Fibroblast of lung (primary cell): ENCODE data around the gene CALCOCO1. TPM values are rescaled to one million over a fixed set of nuclear protein-coding genes. Genes with fewer than 3 reads are reported as not detected.

ENCODE experiments used
- DNase-seq, 2 donors: peaks; one replicate each; pipeline versions ENCODE4 v3.0.0 to v3.0.0-alpha.2; 2010; ENCODE audit warnings: low read depth in 2 of 2
- H2AFZ ChIP-seq: 2 replicates; pipeline ENCODE4 v1.5.1; 2012; ENCODE audit warnings: low read length, control low read depth, inconsistent platforms
- H3K27ac ChIP-seq: 2 replicates; pipeline ENCODE4 v1.5.1; 2011; ENCODE audit warnings: low read length, control low read depth; ENCODE audit not compliant: insufficient read depth
- H3K27me3 ChIP-seq: 2 replicates; pipeline ENCODE4 v1.5.1; 2011; ENCODE audit warnings: mild to moderate bottlenecking, low read length; ENCODE audit not compliant: control insufficient read depth, insufficient read depth
- H3K36me3 ChIP-seq: 2 replicates; pipeline ENCODE4 v1.5.1; 2011; ENCODE audit warnings: low read length; ENCODE audit not compliant: control insufficient read depth, insufficient read depth
- H3K4me1 ChIP-seq: 2 replicates; pipeline ENCODE4 v1.5.1; 2011; ENCODE audit warnings: low read length; ENCODE audit not compliant: control insufficient read depth, insufficient read depth; ENCODE audit errors: extremely low read depth
- H3K4me2 ChIP-seq: 2 replicates; pipeline ENCODE4 v1.5.1; 2011; ENCODE audit warnings: low read length, control low read depth; ENCODE audit not compliant: insufficient read depth; ENCODE audit errors: extremely low read depth
- H3K4me3 ChIP-seq, 4 experiments: fragments of 200-600 bp in 1 of 4; sonication (generic) in 1 of 4; replicated peaks in 1 of 4; 2 replicates each; pipeline ENCODE4 v1.5.1; 2011 to 2016; ENCODE audit warnings: low read length in 4 of 4, low read depth in 3 of 4, mild to moderate bottlenecking in 3 of 4, control low read depth in 2 of 4, inconsistent platforms in 1 of 4, mixed read lengths in 1 of 4; ENCODE audit not compliant: insufficient read depth in 1 of 4; ENCODE audit errors: control extremely low read depth in 1 of 4
- H3K79me2 ChIP-seq: 2 replicates; pipeline ENCODE4 v1.5.1; 2012; ENCODE audit warnings: mild to moderate bottlenecking, low read length, inconsistent platforms; ENCODE audit not compliant: control insufficient read depth, insufficient read depth
- H3K9ac ChIP-seq: 2 replicates; pipeline ENCODE4 v1.5.1; 2011; ENCODE audit warnings: mild to moderate bottlenecking, low read length, control low read depth; ENCODE audit not compliant: insufficient read depth
- H3K9me3 ChIP-seq: 2 replicates; pipeline ENCODE4 v1.5.1; 2012; ENCODE audit warnings: low read depth, low read length; ENCODE audit not compliant: control insufficient read depth, insufficient read depth
- H4K20me1 ChIP-seq: 2 replicates; pipeline ENCODE4 v1.5.1; 2011; ENCODE audit warnings: low read length; ENCODE audit not compliant: control insufficient read depth, insufficient read depth; ENCODE audit errors: extremely low read depth
- CTCF ChIP-seq, 2 donors: IDR thresholded peaks in 1 of 2; conservative IDR thresholded peaks in 1 of 2; 1 replicate in 1 of 2; 2 replicates in 1 of 2; pipeline ENCODE4 v1.5.1; 2011 to 2012; ENCODE audit warnings: low read length in 2 of 2, control low read depth in 1 of 2, inconsistent platforms in 1 of 2, low read depth in 1 of 2, mild to moderate bottlenecking in 1 of 2
- EZH2 ChIP-seq: IDR thresholded peaks from 2 replicates; pipeline ENCODE4 v1.5.1; 2012; ENCODE audit warnings: low read length, control low read depth, mild to moderate bottlenecking; ENCODE audit errors: missing control alignments
- polyA plus RNA-seq, 2 donors: library from polyadenylated mRNA; depleted of rRNA in 1 of 2; stranded (reverse) in 1 of 2; unstranded in 1 of 2; fragments of >200 nt; gene quantifications; 2 replicates each; pipeline ENCODE4 v1.2.1, GENCODE V29; 2011 to 2012; ENCODE audit warnings: missing spikeins in 1 of 2
- total RNA-seq: library from RNA; depleted of rRNA; stranded (reverse); fragments of >200 nt; gene quantifications from 2 replicates; pipeline ENCODE4 v1.2.1, GENCODE V29; 2014

The CALCOCO1 gene
- total and polyA plus RNA-seq, 2 donors (not counting 1 experiment from before 2014, with no cell fraction given) = 116 to 125 TPM

DNA sequence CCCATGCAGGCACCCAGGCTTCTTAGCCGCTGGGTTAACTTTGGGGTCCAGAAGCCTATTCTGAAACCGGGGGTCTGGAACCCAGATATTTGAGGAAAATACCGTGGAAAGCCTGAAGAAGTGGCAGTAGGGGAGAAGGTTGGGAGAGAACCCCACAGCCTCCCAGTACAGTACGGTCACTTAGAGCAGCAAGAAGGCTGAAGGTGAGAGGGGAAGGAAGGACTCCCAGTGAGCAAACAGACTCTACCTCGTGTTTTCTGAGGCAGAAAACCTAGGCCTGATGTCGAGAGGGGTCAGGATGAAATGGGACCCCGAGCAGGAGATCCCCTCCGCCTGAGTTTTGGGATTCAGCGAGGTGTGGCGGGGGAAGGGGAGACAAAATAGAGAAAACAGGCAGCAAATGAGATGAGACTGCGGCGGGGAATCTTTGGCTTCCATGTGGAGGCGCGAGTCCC lies 10.7 kb upstream of the CALCOCO1 start:
- no peak overlapping the region for H2AFZ ChIP-seq
- no peak overlapping the region for H3K4me2 ChIP-seq
- no peaks in the 10 kb centered on the region for H3K9me3 ChIP-seq
- peaks cover 2% of the 10 kb centered on the region for H3K4me1 ChIP-seq
- H4K20me1 ChIP-seq = no peaks in the 10 kb centered on the region
- DNase-seq = no peak
- no peaks in the 10 kb centered on the region for H3K36me3 ChIP-seq
- peaks cover 50% of the 10 kb centered on the region for H3K27me3 ChIP-seq
- no peak overlapping the region for H3K9ac ChIP-seq
- H3K27ac ChIP-seq = no peak overlapping the region
- TF ChIP-seq CTCF (conservative IDR thresholded peaks at IDR 0.05 in 1 of 2, IDR thresholded peaks at IDR 0.05 in 1 of 2; ENCODE audit: low read depth in 1 of 2, low read length in 2 of 2) (no peak), EZH2 (peak; percentile 56)
- H3K79me2 ChIP-seq = no peaks in the 10 kb centered on the region
- no peak overlapping the region for H3K4me3 ChIP-seq

DNA sequence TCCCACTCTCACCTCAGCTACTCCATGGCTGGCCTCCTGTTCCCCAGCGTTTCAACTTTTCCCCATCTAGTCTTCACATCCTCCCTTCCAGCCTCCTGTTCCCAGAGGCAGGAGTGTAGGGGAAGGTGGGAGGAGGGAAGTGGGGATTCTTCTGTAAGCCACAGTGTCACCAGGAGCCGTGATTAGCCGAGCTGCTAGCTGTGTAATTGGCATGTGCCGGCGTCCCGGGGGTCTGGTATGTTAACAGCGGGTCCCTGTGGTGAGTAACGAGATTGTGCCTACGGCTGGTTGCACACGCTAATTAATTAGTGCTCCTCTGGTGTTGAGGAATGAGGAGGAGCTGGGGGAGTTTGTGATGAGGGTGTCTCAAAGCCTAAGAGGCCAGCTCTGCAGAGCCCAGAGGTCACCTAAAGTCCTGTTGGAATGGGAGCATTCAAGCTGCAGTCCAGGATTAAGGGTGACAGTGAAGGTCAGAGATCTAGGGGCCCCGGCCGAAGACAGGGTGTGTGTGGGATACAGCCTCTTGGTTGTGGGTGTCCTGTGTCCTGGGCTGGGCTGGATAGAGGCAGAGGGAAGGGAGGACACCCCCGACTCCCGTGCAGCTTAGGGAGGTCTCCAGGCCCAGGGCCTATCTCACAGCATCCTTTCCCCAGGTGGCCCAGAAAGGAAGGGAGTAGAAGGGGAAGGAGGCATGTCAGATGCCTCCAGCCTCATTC lies 10.0 kb upstream of the CALCOCO1 start:
- no peaks in the 10 kb centered on the region for H3K36me3 ChIP-seq
- no peak overlapping the region for H3K9ac ChIP-seq
- no peak overlapping the region for H3K27ac ChIP-seq
- H4K20me1 ChIP-seq = no peaks in the 10 kb centered on the region
- H3K27me3 ChIP-seq = peaks cover 50% of the 10 kb centered on the region
- H3K9me3 ChIP-seq = no peaks in the 10 kb centered on the region
- no peak overlapping the region for H2AFZ ChIP-seq
- H3K4me3 ChIP-seq = no peak overlapping the region
- no peak for DNase-seq
- no peak overlapping the region for H3K4me2 ChIP-seq
- H3K79me2 ChIP-seq = no peaks in the 10 kb centered on the region
- no peak for TF ChIP-seq EZH2
- no peak for TF ChIP-seq CTCF (conservative IDR thresholded peaks at IDR 0.05 in 1 of 2, IDR thresholded peaks at IDR 0.05 in 1 of 2; ENCODE audit: low read depth in 1 of 2, low read length in 2 of 2)
- H3K4me1 ChIP-seq = peaks cover 2% of the 10 kb centered on the region

GRCh38 chr12:53736592-53736991 lies 9.3 kb upstream of the CALCOCO1 start:
- peaks cover 2% of the 10 kb centered on the region for H3K4me1 ChIP-seq
- no peaks in the 10 kb centered on the region for H4K20me1 ChIP-seq
- TF ChIP-seq CTCF (conservative IDR thresholded peaks at IDR 0.05 in 1 of 2, IDR thresholded peaks at IDR 0.05 in 1 of 2; ENCODE audit: low read depth in 1 of 2, low read length in 2 of 2) = no peak
- TF ChIP-seq EZH2 = no peak
- no peak overlapping the region for H3K4me2 ChIP-seq
- no peak overlapping the region for H3K9ac ChIP-seq
- peaks cover 50% of the 10 kb centered on the region for H3K27me3 ChIP-seq
- H3K27ac ChIP-seq = no peak overlapping the region
- H3K4me3 ChIP-seq = no peak overlapping the region
- H2AFZ ChIP-seq = no peak overlapping the region
- H3K79me2 ChIP-seq = no peaks in the 10 kb centered on the region
- DNase-seq = no peak
- no peaks in the 10 kb centered on the region for H3K9me3 ChIP-seq
- H3K36me3 ChIP-seq = no peaks in the 10 kb centered on the region
